ENCODE results near the gene GALNT7. TPM values are rescaled to one million over a fixed set of nuclear protein-coding genes. Genes with fewer than 3 reads are reported as not detected.

Gene GALNT7
- total and polyA plus RNA-seq, 11 donors: 2.3 to 12.8 (median 6.0) TPM

DNA sequence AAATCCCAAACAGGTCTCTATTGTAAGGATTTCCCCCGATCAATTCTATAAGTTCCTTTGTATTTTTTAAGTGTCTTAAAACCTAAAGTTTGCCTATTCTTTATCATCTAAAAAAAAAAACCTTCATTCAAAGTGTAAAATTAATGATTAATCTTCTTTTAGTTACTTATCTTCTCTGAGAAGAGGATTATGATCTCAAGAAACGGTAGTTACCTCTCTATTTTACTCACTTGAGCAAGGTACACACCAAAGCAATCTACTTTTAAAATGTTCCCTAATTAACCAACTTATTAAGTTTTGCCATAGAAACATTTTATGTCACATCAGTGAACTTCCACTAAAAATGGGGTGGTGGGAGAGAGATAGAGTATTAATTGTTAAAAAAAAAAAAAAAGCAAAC is 15.2 kb upstream of the GALNT7 start:
- ATAC-seq: no peak
- 91 to 99% (median 93%) methylated on average over 2 of the region's 2 CpGs for WGBS, 4 donors
- intact Hi-C loops (cut with DNase I): no loop called here
- Histone ChIP-seq H3K36me3 (no peaks in the 10 kb centered on the region), H3K27me3 (no peaks in the 10 kb centered on the region), H3K4me3 (no peak overlapping the region), H3K27ac (no peak overlapping the region), H3K9me3 (no peaks in the 10 kb centered on the region), H3K4me1 (no peaks in the 10 kb centered on the region)
- TF ChIP-seq, protein P1, sequence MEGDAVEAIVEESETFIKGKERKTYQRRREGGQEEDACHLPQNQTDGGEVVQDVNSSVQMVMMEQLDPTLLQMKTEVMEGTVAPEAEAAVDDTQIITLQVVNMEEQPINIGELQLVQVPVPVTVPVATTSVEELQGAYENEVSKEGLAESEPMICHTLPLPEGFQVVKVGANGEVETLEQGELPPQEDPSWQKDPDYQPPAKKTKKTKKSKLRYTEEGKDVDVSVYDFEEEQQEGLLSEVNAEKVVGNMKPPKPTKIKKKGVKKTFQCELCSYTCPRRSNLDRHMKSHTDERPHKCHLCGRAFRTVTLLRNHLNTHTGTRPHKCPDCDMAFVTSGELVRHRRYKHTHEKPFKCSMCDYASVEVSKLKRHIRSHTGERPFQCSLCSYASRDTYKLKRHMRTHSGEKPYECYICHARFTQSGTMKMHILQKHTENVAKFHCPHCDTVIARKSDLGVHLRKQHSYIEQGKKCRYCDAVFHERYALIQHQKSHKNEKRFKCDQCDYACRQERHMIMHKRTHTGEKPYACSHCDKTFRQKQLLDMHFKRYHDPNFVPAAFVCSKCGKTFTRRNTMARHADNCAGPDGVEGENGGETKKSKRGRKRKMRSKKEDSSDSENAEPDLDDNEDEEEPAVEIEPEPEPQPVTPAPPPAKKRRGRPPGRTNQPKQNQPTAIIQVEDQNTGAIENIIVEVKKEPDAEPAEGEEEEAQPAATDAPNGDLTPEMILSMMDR (IDR thresholded peaks at IDR 0.05): no peak
- TF ChIP-seq POLR2A (IDR thresholded peaks at IDR 0.05): no peak
- DNase-seq: no peak

DNA sequence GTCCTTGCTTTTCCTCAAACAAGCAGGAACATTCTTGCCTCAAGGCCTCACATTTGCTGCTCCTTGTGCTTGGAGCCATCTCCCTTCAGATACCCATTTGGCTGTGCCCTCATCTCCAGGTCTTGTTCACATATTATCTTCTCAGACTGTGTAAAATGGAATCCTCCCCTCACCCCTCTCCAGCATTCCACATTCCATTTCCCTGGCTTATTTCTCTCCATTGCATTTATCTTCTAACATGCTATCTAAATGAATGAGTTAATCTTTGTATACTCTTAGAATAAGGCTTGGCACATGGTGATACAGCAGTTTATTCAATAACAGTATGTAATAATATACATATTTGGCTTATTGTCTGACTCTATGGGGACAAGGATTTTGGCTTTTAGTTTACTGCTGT is 8.8 kb upstream of the GALNT7 start:
- Histone ChIP-seq H3K4me1 (no peaks in the 10 kb centered on the region), H3K36me3 (peaks cover 0 to 10% (median 0%) of the 10 kb centered on the region in 9 donors), H3K9me3 (no peaks in the 10 kb centered on the region), H3K27me3 (no peaks in the 10 kb centered on the region), H3K27ac (no peak overlapping the region), H3K4me3 (no peak overlapping the region)
- TF ChIP-seq POLR2A (IDR thresholded peaks at IDR 0.05): no peak
- TF ChIP-seq, protein P1 (IDR thresholded peaks at IDR 0.05): no peak
- DNase-seq (no peak), ATAC-seq (no peak)
- intact Hi-C loops (cut with DNase I): loop anchor here in 2 of 10 donors (10.0 kb wide), 2 partner anchors 125 to 135 kb away; no protein-coding TSS in a partner anchor

DNA sequence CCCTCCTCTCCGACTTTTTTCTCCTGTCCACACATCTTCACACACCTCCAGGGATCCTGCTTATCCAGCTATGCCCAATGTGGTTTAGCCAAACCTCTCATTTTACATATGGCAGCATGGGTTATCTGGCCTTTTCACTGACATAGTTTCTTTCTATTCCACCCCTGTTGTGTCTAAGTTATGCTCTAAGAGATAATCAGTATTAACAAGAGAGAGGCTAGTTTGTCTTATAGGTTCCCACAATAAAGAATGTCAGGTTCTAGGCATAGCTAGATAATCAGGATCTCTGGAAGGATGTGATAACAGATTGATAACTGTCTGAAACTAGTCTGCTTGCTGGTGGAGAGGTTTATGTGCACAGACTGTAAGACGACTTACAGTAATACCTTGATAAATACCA is 7.7 kb upstream of the GALNT7 start:
- H3K27ac ChIP-seq: no peak overlapping the region
- TF ChIP-seq, protein P1 (IDR thresholded peaks at IDR 0.05): no peak
- TF ChIP-seq POLR2A (IDR thresholded peaks at IDR 0.05): no peak
- no peak for ATAC-seq

DNA sequence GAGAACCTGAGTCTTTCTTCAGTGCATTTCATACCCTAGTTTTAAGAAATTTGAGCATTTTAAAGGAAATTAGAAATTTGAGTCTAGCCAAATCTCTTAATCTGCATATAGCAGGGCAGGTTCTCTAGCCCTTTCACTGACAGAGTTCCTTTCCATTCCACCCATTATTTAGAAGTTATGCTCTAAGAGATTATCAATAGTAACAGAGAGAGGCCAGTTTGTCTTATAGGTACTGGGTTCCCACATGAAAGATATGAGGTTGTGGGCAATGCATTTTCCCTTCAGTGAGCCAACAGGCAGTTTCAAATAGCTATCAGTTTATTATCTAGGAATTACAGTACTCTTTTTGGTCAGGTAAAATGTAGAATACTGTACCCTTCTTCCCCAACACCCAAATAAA is 7.3 kb upstream of the GALNT7 start:
- ATAC-seq: no peak
- H3K27me3 ChIP-seq: no peaks in the 10 kb centered on the region
- intact Hi-C loops (cut with DNase I): loop anchor here in 2 of 10 donors (10.0 kb wide), 2 partner anchors 127 to 137 kb away; no protein-coding TSS in a partner anchor
- H3K27ac ChIP-seq: no peak overlapping the region
- TF ChIP-seq POLR2A (IDR thresholded peaks at IDR 0.05): no peak
- TF ChIP-seq, protein P1 (IDR thresholded peaks at IDR 0.05): no peak
- no peak overlapping the region for H3K4me3 ChIP-seq
- no peaks in the 10 kb centered on the region for H3K4me1 ChIP-seq
- no peak for DNase-seq
- no peaks in the 10 kb centered on the region for H3K9me3 ChIP-seq
- peaks cover 0 to 13% (median 0%) of the 10 kb centered on the region in 9 donors for H3K36me3 ChIP-seq

More for the DNA sequence above, 7.7 kb upstream of the GALNT7 start:
- intact Hi-C loops (cut with DNase I): loop anchor here in 2 of 10 donors (10.0 kb wide), 2 partner anchors 126 to 136 kb away; no protein-coding TSS in a partner anchor
- H3K36me3 ChIP-seq: peaks cover 0 to 13% (median 0%) of the 10 kb centered on the region in 9 donors
- 87 to 93% (median 90%) methylated on average over 2 of the region's 2 CpGs for WGBS, 4 donors
- H3K27me3 ChIP-seq: no peaks in the 10 kb centered on the region
- no peak for DNase-seq
- no peaks in the 10 kb centered on the region for H3K4me1 ChIP-seq
- no peak overlapping the region for H3K4me3 ChIP-seq
- H3K9me3 ChIP-seq: no peaks in the 10 kb centered on the region

All from heart left ventricle (tissue), 16 donors.